Endodermal cell (in vitro differentiated cells): ENCODE results near the gene EID3. TPM values are rescaled to one million over a fixed set of nuclear protein-coding genes. Genes with fewer than 3 reads are reported as not detected.

Experiments used
- DNase-seq: peaks from one replicate; pipeline ENCODE4 v3.0.0-alpha.2; 2017
- H3K27ac ChIP-seq: 2 replicates; pipeline ENCODE4 v1.5.1; 2013; ENCODE audit warnings: mild to moderate bottlenecking, low read depth, low read length, moderate library complexity
- H3K27me3 ChIP-seq: 2 replicates; pipeline ENCODE4 v1.6.1; 2013; ENCODE audit warnings: mild to moderate bottlenecking, low read length, moderate library complexity; ENCODE audit not compliant: insufficient read depth, control insufficient read depth, poor library complexity, severe bottlenecking
- H3K36me3 ChIP-seq: 2 replicates; pipeline ENCODE4 v1.7.0; 2013; ENCODE audit warnings: mild to moderate bottlenecking, low read length, moderate library complexity; ENCODE audit not compliant: control insufficient read depth, insufficient read depth
- H3K4me1 ChIP-seq: one replicate; pipeline ENCODE4 v1.7.0; 2013; ENCODE audit warnings: low read length; ENCODE audit not compliant: control insufficient read depth, insufficient read depth
- H3K4me3 ChIP-seq: 2 replicates; pipeline ENCODE4 v1.5.1; 2013; ENCODE audit warnings: mild to moderate bottlenecking, low read length, moderate library complexity
- H3K9ac ChIP-seq: 2 replicates; pipeline ENCODE4 v1.6.1; 2013; ENCODE audit warnings: mild to moderate bottlenecking, low read length, moderate library complexity; ENCODE audit not compliant: poor library complexity, severe bottlenecking; ENCODE audit errors: extremely low read depth
- H3K9me3 ChIP-seq: 2 replicates; pipeline ENCODE4 v1.6.1; 2013; ENCODE audit warnings: mild to moderate bottlenecking, low read length, moderate library complexity; ENCODE audit not compliant: control insufficient read depth
- H3K27ac Mint-ChIP-seq: 2 replicates; pipeline ENCODE4 v1.8.0; 2020; ENCODE audit warnings: mixed read lengths
- H3K27me3 Mint-ChIP-seq: 2 replicates; pipeline ENCODE4 v1.8.0; 2021; ENCODE audit warnings: mild to moderate bottlenecking, mixed read lengths; ENCODE audit not compliant: insufficient read depth
- H3K36me3 Mint-ChIP-seq: 2 replicates; pipeline ENCODE4 v1.8.0; 2020; ENCODE audit warnings: low read depth, mixed read lengths
- H3K4me1 Mint-ChIP-seq: 2 replicates; pipeline ENCODE4 v1.8.0; 2020; ENCODE audit warnings: mixed read lengths
- H3K4me3 Mint-ChIP-seq: 2 replicates; pipeline ENCODE4 v1.8.0; 2020; ENCODE audit warnings: mild to moderate bottlenecking, moderate library complexity, mixed read lengths
- H3K9me3 Mint-ChIP-seq: 2 replicates; pipeline ENCODE4 v1.8.0; 2020; ENCODE audit warnings: mild to moderate bottlenecking, mixed read lengths
- WGBS, 2 experiments: methylation state at CpG; one replicate each; pipeline versions ENCODE4 v1.1.5 to v1.1.7; 2013; ENCODE audit warnings: missing lambda C conversion rate in 2 of 2, mixed read lengths in 1 of 2; ENCODE audit not compliant: insufficient coverage in 1 of 2, insufficient read length in 1 of 2; 5-methylcytosine and 5-hydroxymethylcytosine counted together
- total RNA-seq, 2 donors: library from RNA; stranded (reverse); fragmentation: NEBNext Ultra II Directional in 1 of 2; extraction: Animal tissue kit (Norgen Biotek cat#: 25700) in 1 of 2; gene quantifications; 2 replicates in 1 of 2; 3 replicates in 1 of 2; pipeline ENCODE4 v1.2.1, GENCODE V29; 2021
- TF ChIP-seq, protein P1 (sequence below): fragments of 200-600 bp; sonication (generic); conservative IDR thresholded peaks from 2 replicates; pipeline ENCODE4 v1.5.0; 2021; ENCODE audit warnings: antibody characterized with exemption, mild to moderate bottlenecking

Gene EID3
- total RNA-seq, 2 donors from 2014 or later, result 3.7 to 4.6 TPM

DNA sequence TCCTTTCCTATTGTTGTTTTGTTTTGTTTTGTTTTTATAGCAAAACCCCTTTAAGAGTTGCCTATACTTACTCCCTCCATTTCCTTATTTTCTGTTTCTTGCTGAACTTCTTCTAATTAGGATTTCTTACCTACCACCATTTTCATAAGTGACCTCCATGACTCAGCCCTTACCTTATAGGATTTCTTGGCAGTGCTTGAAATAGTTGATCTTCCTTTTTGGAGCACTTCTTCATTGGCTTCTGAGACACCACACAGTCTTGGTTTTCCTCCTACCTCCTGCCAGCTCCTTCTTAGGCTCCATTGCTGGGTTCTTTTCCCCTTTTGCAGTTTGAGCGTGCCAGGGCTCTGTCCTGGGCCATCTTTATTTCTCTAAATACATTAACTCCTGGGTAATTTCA is 23.4 kb upstream of the EID3 start:
- Mint-ChIP-seq H3K27ac (no peak overlapping the region), H3K27me3 (no peaks in the 10 kb centered on the region), H3K4me3 (no peak overlapping the region), H3K4me1 (no peaks in the 10 kb centered on the region), H3K36me3 (no peaks in the 10 kb centered on the region), H3K9me3 (no peaks in the 10 kb centered on the region)
- Histone ChIP-seq H3K4me1 (no peaks in the 10 kb centered on the region), H3K4me3 (no peak overlapping the region), H3K27ac (no peak overlapping the region), H3K27me3 (no peaks in the 10 kb centered on the region), H3K9ac (no peak overlapping the region), H3K9me3 (no peaks in the 10 kb centered on the region), H3K36me3 (no peaks in the 10 kb centered on the region)
- DNase-seq, result no peak
- WGBS, 2 experiments, result 100% methylated on average over 1 of the region's 1 CpG
- TF ChIP-seq, protein P1, sequence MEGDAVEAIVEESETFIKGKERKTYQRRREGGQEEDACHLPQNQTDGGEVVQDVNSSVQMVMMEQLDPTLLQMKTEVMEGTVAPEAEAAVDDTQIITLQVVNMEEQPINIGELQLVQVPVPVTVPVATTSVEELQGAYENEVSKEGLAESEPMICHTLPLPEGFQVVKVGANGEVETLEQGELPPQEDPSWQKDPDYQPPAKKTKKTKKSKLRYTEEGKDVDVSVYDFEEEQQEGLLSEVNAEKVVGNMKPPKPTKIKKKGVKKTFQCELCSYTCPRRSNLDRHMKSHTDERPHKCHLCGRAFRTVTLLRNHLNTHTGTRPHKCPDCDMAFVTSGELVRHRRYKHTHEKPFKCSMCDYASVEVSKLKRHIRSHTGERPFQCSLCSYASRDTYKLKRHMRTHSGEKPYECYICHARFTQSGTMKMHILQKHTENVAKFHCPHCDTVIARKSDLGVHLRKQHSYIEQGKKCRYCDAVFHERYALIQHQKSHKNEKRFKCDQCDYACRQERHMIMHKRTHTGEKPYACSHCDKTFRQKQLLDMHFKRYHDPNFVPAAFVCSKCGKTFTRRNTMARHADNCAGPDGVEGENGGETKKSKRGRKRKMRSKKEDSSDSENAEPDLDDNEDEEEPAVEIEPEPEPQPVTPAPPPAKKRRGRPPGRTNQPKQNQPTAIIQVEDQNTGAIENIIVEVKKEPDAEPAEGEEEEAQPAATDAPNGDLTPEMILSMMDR, result no peak

DNA sequence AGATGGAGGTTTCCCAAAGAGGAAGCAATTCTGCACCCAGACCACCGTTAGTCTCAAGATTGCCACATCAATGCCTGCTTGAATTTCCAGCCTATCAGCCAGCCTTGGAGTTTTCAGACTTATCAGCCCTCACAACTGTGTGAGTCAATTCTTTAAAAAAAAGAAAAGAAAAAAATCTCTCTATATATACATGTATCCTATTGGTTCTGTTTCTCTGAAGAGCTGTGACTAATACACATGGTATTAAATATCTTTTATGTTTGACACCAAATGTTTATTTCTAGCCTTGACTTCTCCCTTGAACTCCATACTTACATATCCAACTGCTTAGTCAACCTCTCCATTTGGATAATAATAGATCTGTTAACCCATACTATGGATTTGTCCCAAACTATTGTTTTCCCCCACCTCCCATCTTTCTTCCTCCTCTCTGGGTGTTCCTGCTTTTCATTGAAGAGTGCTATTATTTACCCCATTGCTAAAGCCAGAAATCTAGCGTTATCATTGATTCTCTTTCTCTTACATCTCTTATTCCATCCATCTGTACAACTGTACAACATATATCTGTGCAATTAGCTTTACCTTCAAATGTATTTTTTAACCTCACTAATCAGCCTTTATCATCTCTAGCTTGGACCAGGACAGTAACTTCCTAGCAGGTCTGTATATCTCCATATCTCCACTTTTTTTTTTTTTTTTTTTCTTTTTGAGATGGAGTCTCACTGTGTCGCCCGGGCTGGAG is 22.7 kb upstream of the EID3 start:
- Histone ChIP-seq H3K9ac (no peak overlapping the region), H3K27me3 (no peaks in the 10 kb centered on the region), H3K36me3 (no peaks in the 10 kb centered on the region), H3K4me3 (no peak overlapping the region), H3K27ac (no peak overlapping the region), H3K9me3 (no peaks in the 10 kb centered on the region), H3K4me1 (no peaks in the 10 kb centered on the region)
- no peak overlapping the region for H3K27ac Mint-ChIP-seq
- no peaks in the 10 kb centered on the region for H3K27me3 Mint-ChIP-seq
- no peaks in the 10 kb centered on the region for H3K36me3 Mint-ChIP-seq
- TF ChIP-seq, protein P1, result no peak
- 73 to 90% methylated on average over 2 to 4 of the region's 4 CpGs for WGBS, 2 experiments
- peaks cover 5% of the 10 kb centered on the region for H3K4me1 Mint-ChIP-seq
- no peak overlapping the region for H3K4me3 Mint-ChIP-seq
- H3K9me3 Mint-ChIP-seq, result no peaks in the 10 kb centered on the region
- DNase-seq, result no peak

DNA sequence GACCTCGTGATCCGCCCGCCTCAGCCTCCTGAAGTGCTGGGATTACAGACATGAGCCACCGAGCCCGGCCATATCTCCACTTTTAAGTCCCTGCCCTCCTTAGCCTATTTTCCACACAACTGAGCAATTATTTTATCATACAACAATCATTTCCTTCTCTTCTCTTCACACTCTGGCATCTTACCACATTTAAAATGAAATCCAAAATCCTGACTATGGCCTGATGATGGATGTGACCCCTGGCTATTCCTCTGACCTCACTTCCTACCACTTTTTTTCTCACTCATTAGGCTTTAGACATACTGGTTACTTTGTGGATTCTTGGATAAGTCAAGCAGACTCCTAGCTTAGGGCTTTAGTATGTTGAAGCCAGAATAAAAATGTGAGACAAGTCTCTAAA is 21.9 kb upstream of the EID3 start:
- Histone ChIP-seq H3K9me3 (no peaks in the 10 kb centered on the region), H3K27me3 (no peaks in the 10 kb centered on the region), H3K36me3 (no peaks in the 10 kb centered on the region), H3K4me3 (no peak overlapping the region), H3K9ac (no peak overlapping the region), H3K27ac (no peak overlapping the region), H3K4me1 (no peaks in the 10 kb centered on the region)
- WGBS, 2 experiments, result 91 to 97% methylated on average over 5 of the region's 5 CpGs
- no peaks in the 10 kb centered on the region for H3K36me3 Mint-ChIP-seq
- TF ChIP-seq, protein P1, result no peak
- peaks cover 12% of the 10 kb centered on the region for H3K4me1 Mint-ChIP-seq
- H3K27ac Mint-ChIP-seq, result no peak overlapping the region
- no peaks in the 10 kb centered on the region for H3K9me3 Mint-ChIP-seq
- H3K4me3 Mint-ChIP-seq, result no peak overlapping the region
- H3K27me3 Mint-ChIP-seq, result no peaks in the 10 kb centered on the region
- no peak for DNase-seq
